Amygdala (tissue), 56 donors: Measurements from ENCODE around the gene RNF207.

Source experiments
- DNase-seq, 56 donors: peaks; one replicate each; lab custom pipeline; 2025; lab: John Stamatoyannopoulos, UW

RNF207 gene

GRCh38 chr1:6222636-6223035 lies 16.7 kb downstream of the RNF207 start:
- DNase-seq, result no peak

GRCh38 chr1:6223617-6224016 lies 17.7 kb downstream of the RNF207 start:
- DNase-seq, result no peak

- no peak for DNase-seq
These were observed 18.8 kb downstream of the RNF207 start for GRCh38 chr1:6224718-6225117.

DNA sequence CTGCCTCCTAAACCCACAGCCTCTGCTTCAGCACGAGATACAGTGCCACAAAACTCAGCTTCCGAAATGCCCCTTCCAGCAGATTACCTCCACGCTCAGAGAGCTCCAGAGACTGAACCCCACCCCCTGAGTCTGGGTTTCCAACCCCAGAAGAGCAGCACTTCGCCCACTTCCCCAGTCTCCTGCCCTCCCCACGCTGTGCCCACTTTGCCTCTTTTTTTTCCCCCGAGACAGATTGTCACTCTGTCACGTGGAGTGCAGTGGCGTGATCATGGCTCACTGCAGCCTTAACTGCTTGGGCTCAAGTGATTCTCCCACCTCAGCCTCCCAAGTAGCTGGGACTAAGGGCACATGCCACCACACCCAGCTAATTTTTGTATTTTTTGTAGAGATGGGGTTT lies 19.7 kb downstream of the RNF207 start:
- no peak for DNase-seq

- DNase-seq, result no peak
These were observed 27.5 kb downstream of the RNF207 start for GRCh38 chr1:6233376-6233775.

DNA sequence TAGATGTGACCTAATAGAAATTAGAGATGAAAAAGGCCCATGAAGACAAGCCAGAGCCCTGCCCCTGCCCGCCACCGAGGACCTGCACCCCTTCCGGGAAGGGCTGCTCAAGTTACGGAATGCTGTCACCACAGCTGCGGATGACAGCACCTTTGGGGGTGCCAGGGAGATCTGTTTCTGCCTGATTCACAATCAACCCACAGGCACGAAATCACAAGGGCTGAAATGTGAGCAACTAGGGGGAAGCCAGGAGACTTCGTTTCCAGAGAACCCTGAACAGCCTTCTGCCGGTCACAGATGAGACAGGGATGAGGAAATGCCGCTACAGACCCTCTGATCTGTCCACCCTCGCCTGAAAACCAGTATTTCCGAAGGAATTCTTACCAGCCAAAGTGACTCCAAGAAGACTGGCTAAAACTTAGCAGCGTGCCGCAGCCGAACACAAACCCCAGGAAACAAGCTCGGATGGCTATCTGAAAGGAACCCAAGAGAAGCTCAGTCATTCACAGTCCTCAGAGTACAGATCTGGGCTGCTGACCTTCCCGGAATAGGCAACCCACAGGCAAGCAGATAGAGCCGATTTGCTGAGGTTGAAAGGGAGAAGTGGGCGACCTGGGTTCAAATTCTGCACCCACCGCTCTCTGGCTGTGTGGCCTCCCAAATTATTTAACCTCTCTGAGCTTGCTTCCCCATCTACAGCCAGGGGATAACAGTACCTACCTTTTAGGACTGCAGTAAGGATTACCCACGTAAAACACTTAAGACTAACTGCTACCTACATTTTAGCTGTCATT lies 28.8 kb downstream of the RNF207 start:
- no peak for DNase-seq

DNA sequence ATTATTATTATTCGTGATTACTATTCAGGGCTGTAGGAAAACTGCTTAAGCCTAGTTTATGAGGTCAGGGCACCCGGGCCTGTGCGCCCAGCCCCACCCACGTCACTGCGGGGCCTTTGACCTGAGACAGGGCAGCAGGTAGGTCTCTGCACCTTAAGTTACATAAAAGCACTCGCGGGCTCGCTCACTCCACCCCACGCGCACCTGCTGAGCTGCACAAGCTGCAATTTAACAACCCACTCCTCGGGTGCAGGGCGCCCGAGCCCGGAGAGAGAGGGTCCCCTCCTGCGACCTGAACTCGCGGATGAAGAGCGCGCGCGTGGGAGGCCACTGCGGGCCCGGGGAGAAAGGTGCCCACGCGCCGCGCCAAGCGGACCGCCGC lies 29.4 kb downstream of the RNF207 start:
- DNase-seq, result peak in 2 of 56 donors; percentile 18 to 20

DNA sequence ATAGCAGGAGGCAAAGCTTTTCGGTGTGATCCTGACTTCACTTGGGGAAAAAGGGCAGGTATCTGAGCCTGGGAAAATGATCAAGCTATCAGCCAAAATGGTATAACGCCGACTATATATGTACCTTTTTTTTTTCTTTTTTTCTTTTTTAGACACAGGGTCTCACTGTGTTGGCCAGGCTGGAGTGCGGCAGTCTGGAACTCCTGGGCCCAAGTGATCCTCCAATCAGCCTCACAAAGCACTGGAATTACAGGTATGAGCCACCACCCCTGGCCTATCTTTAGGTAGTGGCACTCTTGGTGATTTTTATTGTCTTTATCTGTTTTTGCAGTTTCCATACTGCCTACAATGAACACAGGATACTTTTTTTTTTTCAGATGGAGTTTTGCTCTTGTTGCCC lies 31.2 kb downstream of the RNF207 start:
- DNase-seq, result no peak

- DNase-seq, result no peak
These were observed 33.4 kb downstream of the RNF207 start for GRCh38 chr1:6239213-6239752.

GRCh38 chr1:6239950-6240768 lies 34.2 kb downstream of the RNF207 start:
- DNase-seq, result no peak

DNA sequence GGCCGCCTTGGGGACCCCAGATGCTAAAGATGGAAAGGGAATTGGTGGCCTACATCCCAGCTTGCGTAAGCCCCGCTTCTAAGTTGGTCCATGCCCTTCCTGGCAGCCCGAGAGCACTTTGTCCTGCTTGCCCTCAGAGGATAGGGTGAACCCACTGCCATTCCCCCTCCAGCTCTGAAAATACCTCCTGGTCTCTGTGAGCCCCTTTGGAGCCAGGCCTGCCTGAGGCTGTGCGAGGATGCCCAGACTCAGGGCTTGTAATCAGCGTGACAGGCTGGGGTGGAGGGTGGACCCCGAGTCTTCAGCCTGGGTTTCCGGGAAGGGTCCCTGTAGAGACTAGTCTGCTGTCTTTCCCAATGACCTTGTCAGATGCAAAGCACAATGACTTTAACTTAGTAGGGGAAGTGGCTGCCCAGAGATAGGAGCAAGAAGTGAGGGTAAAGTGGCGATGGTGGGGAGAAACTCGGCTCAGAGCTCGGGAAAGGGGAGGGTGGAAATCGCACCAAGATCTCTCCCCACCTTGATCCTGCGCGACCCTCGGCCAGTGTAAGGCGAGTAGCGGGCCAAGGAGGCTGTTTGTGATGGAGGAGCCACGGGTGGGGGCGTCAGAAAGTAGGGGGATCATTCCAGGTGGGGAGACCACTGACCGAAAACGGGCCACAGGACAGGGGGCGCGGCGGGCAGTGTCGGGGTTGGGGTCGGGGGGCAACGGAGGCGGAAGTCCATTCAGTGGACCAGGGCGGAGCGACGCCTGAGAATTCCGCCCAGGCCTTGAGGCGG lies 35.4 kb downstream of the RNF207 start:
- DNase-seq, result no peak

DNA sequence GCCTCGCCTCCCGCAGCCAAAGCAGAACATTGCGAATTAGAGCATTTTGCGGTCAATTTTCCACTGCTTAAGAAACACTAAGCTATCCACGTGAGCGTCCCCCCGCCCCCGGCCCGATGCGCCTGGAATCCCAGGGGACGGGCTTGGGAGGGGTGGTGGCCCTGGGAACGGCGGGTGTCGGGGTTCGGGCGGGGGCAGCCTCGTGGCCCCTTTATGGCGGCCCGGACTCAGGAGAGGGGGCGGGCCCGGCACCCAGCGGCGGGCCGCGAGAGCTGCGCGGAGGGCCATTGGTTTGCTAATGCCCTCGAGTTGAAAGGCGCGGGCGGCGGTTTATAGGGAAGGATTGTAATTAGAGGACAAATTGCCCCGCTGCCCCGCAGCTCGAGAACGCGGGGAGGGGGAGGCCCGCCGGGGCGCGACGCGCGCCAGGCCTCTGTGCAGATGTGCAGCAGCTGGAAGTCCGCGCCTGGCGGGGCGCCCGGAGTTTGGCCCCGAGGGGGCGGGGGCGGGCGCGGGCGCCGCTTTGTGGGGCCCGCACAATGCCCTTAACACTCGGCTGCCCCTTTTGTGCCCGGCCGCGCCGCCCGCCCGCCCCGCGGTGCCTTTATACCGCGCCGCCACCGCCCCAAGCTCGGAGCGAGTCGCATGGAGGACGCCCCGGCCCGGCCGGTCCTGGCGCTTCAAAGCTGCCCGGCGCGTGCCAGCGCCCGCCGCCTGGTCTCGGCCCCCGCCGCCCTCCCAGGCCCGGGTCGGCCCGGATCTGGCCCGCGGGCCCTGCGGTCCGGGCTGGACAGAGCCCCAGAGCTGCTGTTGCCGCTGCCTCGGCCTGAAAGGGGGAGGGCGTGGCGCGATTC lies 36.2 kb downstream of the RNF207 start:
- peak in 12 of 56 donors; percentile 6 to 50 (median 22) for DNase-seq

DNA sequence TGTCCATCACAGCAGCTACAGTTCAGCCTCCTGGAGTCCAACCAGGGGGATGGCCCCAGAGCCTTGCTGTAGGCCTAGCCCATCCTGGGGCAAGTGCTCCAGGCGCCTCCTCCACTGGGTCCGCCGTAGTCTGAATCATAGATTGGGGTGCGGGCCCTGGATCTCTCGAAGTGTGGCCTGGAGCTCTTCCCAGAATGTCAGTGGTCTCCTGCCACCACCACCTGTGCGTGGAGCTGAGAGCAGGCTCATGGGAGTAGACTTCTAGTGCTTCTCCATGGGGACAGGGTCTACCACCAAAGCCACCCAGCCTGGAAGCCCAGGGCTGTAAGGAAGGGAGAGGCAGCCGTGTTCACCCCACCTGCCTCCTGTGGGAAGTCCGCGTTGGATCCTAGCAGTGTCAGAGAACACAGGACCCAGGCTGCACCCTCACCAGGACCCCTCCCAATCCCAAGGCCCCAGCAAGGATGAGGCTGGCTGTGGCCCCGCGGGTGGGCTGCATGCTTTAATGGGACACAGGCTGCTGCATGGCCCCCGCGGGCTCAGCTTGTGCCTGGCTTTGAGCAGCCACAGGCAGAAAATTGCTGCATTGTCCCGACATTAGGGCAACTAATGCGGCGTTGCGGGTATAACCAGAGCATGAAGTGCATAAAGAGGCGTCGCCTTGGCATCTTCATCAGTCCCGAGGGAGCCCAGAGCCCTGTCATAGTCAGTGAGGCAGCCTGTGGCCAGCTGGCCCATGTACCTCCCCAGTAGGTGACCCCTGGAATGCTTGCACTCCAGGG lies 37.3 kb downstream of the RNF207 start:
- no peak for DNase-seq

DNA sequence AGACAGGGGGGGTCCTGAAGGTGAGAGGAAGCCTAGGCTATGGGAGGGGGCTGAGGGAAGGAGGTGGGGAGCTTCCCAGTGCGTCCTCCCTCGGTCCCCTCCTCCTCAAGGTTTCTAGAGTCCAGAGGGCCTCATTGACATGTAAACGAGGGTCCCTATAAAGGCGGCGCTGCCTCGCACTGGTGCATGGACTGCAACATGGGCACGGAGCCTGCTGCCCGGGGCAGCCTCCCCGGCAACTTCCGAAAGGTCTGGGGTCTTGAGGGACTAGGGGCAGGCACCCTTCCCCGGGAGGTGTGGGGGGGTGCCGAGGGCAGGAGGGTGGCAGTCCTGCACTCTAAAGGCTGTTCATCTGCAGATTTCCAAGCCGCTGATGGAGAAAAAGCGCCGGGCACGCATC lies 38.1 kb downstream of the RNF207 start, which contains the start of gene HES3:
HES3 (plus strand) TSS at position 187 of the 400 bp plus-strand sequence; CDS start at position 374, 187 bp downstream.
- no peak for DNase-seq

DNA sequence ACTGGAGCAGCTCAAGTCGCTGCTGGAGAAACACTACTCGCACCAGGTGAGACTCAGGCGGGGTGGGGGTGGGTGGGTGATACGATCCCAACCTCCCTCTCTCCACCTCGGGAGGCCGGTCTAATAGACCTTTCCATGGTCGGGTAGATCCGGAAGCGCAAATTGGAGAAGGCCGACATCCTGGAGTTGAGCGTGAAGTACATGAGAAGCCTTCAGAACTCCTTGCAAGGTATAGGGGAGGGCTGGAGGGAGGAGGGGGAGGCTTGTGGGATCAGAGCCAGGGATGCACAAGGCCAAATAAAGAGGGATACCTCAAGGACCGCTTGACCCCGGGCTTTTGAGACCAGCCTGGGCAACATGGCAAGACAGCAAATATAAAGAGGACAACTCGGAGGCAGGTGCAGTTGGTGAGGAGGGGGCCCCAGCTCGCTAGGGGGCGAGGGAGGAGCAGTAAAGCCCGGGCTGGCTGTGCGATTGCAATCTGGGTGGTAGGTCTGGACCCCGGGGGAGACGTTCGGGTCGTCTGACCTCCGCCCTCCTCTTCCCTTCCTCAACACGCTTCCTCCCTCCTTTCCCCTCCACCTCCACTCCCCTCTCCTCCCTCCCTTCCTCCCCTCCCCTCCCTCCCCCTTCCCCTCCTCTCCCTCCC lies 38.6 kb downstream of the RNF207 start:
- DNase-seq, result no peak

- peak in 32 of 56 donors; percentile 18 to 76 (median 38) for DNase-seq
These were observed 39.4 kb downstream of the RNF207 start for GRCh38 chr1:6245086-6245868.

- DNase-seq, result peak in 8 of 56 donors; percentile 14 to 59 (median 22)
These were observed 40.1 kb downstream of the RNF207 start for GRCh38 chr1:6245869-6246496.
